ENCODE measurements around the gene RNASE8.

The RNASE8 gene

GRCh38 chr14:21054123-21054767, 3.4 kb upstream of the RNASE8 start:
- DNase-seq = no peak

GRCh38 chr14:21054768-21055145, 2.9 kb upstream of the RNASE8 start:
- no peak for DNase-seq

GRCh38 chr14:21055432-21056117, 2.0 kb upstream of the RNASE8 start:
- no peak for DNase-seq

GRCh38 chr14:21056520-21057163, 980 bp upstream of the RNASE8 start:
- no peak for DNase-seq

GRCh38 chr14:21058903-21059302, 1.3 kb downstream of the RNASE8 start:
- no peak for DNase-seq

- no peak for DNase-seq
Observed at GRCh38 chr14:21059842-21060613, 2.4 kb downstream of the RNASE8 start.

GRCh38 chr14:21060614-21061346, 3.2 kb downstream of the RNASE8 start:
- no peak for DNase-seq

- no peak for DNase-seq
Observed at GRCh38 chr14:21061347-21061668, 3.7 kb downstream of the RNASE8 start.

- DNase-seq = no peak
Observed at GRCh38 chr14:21063479-21063878, 5.9 kb downstream of the RNASE8 start.

GRCh38 chr14:21066882-21067502, 9.4 kb downstream of the RNASE8 start:
- DNase-seq = no peak

- peak; percentile 61 for DNase-seq
Observed at GRCh38 chr14:21068521-21069387, 11.1 kb downstream of the RNASE8 start.

- DNase-seq = no peak
Observed at GRCh38 chr14:21069388-21070082, 11.9 kb downstream of the RNASE8 start.

GRCh38 chr14:21070083-21070609, 12.5 kb downstream of the RNASE8 start, which contains the start of gene ARHGEF40:
ARHGEF40 (plus strand) TSS chr14:21070304; CDS start chr14:21070397, 93 bp downstream.
- peak; percentile 49 for DNase-seq

- DNase-seq = no peak
Observed at GRCh38 chr14:21070610-21071224, 13.1 kb downstream of the RNASE8 start.

GRCh38 chr14:21071225-21072030, 13.8 kb downstream of the RNASE8 start:
- DNase-seq = peak; percentile 67

GRCh38 chr14:21072031-21072473, 14.4 kb downstream of the RNASE8 start:
- DNase-seq = no peak

GRCh38 chr14:21072781-21073339, 15.2 kb downstream of the RNASE8 start:
- DNase-seq = no peak

GRCh38 chr14:21073921-21074320, 16.3 kb downstream of the RNASE8 start:
- DNase-seq = no peak
